NCI-H345 treated with DMSO at 0.1 percent for 48 hours (cell line): ENCODE measurements around the gene HES4.

ENCODE experiments used
- DNase-seq: peaks from one replicate; lab custom pipeline; 2025; ENCODE audit not compliant: unreplicated experiment; lab: John Stamatoyannopoulos, UW

Gene HES4

DNA sequence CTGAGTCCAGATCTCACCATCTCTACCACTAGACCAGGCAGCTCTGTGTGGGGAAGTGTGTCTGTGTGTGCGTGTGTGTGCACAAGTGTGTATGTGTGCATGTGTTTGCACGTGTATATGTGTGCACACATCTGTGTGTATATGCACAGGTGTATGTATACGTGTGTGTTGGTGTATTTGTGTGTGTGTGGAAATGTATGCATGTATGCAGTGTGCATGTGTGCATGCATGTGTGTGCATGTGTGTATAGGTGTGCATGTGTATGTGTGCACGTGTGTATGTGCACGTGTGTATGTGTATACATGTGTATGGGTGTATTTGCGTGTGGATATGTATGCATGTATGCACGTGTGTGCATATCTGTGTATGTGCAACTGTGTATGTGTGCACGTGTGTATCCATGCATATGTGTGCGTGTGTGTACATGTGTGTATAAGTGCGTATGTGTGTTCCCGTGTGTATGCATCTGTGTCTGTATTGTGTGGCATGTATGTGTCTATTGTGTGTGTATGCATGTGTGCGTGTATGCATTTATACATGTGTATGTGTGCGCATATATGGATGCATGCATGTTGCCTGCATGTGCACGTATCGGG is 30.5 kb downstream of the HES4 start:
- DNase-seq, result no peak

GRCh38 chr1:967466-968343 is 32.2 kb downstream of the HES4 start:
- no peak for DNase-seq

DNA sequence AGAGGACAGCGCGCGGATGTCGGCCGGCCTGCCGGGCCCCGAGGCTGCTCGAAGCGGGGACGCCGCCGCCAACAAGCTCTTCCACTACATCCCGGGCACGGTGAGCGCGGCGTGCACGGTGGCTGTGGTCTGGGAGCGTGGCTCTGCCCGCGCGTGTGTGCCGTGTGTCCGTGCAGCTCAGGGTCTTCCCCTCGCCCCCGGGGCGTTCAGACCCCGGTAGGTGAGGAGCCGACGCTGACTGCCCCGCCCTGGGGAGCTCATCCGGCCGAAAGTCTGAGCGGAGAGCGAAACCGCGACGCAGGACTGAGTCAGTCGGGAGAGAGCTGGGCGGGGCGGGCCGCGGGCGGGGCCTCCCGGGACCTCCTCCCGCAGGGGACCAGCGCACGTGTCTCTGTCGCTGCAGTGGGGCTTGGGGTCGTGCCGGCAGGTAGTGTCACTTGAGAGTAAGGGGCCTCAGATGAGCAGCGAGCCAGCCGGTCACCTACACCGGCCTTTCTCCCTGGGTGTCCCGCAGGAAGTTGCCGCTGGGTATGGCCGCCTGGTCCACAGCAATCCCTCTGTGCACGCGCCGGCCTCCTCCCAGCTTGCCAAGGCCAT is 33.1 kb downstream of the HES4 start:
- no peak for DNase-seq

DNA sequence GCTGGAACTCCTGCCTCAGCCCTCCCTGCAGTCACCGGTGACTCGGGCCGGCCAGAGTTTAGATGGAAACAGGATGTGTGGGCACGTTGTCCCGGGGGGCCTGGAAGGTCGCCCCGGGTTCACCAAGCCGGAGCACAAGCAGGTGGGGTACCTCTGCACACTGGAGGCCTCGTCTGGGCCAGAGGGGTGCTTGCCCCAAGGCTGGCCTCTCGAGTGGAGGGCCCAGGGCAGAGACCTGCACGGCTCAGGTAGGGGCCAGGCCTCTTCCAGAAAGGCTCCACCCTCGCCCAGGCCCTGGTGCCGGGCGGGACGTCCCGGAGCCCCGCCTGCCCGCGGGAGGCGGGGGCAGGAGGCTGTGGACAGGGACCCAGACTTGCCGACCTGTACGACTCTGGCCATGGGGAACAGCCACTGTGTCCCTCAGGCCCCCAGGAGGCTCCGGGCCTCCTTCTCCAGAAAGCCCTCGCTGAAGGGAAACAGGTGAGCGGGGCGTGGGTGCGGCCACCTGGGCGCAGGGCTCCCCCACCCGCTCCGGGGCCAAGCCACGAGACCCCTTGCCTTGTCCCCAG is 33.7 kb downstream of the HES4 start, which contains the start of gene PLEKHN1:
PLEKHN1 (plus strand) TSS at position 348 of the 569 bp plus-strand sequence; CDS start at position 398, 50 bp downstream.
- DNase-seq, result no peak

- DNase-seq, result no peak
These were observed 34.3 kb downstream of the HES4 start for GRCh38 chr1:965526-966134.

- no peak for DNase-seq
These were observed 35.0 kb downstream of the HES4 start for GRCh38 chr1:964691-965525.

GRCh38 chr1:963746-964525 is 36.0 kb downstream of the HES4 start:
- DNase-seq, result no peak

DNA sequence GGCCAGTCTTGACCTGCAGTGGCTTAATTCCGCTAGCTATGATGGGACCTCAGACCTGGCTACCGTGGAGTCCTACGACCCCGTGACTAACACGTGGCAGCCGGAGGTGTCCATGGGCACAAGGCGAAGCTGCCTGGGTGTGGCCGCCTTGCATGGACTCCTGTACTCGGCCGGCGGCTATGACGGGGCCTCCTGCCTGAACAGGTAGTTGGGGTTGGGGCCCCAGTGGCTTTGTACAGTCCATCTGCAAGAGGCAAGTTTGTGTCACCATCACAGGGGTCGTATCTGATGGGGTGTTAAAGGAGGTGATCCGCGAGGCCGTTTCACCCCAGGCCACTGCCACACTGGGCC is 36.6 kb downstream of the HES4 start:
- no peak for DNase-seq

DNA sequence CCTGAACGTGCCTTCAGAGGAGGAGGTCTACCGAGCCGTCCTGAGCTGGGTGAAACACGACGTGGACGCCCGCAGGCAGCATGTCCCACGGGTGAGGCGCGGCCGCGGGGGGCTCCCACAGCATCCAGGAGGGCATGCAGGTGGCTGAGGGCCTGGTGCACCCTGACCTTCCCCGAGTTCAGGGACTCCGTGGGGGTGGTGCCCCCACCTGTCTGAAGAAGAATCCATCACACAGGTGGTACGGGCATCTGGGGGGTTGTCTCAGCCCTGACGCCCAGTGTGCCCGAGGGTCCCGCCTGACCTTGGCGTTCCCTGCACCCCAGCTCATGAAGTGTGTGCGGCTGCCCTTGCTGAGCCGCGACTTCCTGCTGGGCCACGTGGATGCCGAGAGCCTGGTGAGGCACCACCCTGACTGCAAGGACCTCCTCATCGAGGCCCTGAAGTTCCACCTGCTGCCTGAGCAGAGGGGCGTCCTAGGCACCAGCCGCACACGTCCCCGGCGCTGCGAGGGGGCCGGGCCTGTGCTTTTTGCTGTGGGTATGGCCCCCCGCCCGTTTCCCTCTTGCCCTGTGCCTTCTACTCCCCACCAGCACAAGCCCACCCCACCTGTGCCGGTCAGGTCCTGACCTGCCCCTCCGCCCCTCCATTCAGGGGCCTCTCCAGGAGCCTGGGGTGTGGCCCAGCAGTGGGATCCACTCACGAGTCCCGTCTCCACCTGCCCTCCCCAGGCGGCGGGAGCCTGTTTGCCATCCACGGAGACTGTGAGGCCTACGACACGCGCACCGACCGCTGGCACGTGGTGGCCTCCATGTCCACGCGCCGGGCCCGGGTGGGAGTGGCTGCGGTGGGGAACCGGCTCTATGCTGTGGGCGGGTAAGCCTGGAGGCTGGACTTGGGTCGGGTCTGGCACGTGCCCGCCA is 37.3 kb downstream of the HES4 start:
- DNase-seq, result no peak

DNA sequence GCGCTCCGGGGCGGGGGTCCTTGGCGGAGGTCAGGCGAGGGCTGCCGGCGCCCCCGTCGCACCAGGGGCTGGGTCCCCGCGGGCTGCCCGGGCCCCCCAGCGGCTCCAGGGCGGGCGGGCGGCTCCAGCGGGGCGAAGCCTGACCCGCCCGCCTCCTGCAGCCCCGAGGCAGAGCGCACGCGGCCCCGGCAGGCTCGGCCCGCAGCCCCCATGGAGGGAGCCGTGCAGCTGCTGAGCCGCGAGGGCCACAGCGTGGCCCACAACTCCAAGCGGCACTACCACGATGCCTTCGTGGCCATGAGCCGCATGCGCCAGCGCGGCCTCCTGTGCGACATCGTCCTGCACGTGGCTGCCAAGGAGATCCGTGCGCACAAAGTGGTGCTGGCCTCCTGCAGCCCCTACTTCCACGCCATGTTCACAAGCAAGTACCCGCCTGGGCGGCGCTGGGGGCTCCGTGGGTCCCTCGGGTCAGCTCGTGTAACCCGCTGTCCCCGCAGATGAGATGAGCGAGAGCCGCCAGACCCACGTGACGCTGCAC is 38.7 kb downstream of the HES4 start:
- no peak for DNase-seq

DNA sequence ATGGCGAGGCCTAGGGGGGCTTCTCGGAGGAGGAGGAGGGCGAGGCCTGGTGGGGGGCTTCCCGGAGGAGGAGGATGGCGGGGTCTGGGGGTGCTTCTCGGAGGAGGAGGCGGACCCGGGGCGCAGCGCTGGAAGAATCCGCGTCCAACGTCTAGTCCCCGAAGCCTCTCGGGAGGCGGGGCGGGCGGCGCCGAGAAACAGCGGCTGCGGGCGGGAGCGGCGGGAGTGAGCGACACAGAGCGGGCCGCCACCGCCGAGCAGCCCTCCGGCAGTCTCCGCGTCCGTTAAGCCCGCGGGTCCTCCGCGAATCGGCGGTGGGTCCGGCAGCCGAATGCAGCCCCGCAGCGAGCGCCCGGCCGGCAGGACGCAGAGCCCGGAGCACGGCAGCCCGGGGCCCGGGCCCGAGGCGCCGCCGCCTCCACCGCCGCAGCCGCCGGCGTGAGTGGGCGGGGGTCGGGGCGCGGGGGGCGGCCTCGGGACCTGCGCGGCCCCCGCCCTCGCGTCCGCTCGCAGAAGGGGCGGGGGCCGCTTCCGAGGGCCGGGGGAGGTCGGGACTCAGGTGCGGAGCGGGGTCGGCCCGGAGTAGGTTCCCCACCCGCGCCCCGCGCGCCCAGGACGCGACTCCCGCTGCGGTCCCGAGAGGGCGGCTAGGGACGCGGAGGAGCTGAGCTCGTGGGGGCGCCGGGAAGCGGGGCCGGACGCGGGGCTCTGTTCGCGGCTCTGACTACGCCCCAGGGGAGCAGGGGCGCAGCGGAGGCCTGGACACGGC is 39.4 kb downstream of the HES4 start, which contains the start of gene KLHL17:
KLHL17 (plus strand) TSS at position 222 of the 769 bp plus-strand sequence; CDS start at position 332, 110 bp downstream.
- no peak for DNase-seq

GRCh38 chr1:959731-960362 is 40.0 kb downstream of the HES4 start:
- no peak for DNase-seq

- DNase-seq, result peak; percentile 70
These were observed 40.8 kb downstream of the HES4 start, which contains the start of gene NOC2L for GRCh38 chr1:958823-959730. NOC2L (minus strand) TSS chr1:959256; CDS start chr1:959240, 16 bp downstream.

- DNase-seq, result no peak
These were observed 43.3 kb downstream of the HES4 start for GRCh38 chr1:956636-957035.

DNA sequence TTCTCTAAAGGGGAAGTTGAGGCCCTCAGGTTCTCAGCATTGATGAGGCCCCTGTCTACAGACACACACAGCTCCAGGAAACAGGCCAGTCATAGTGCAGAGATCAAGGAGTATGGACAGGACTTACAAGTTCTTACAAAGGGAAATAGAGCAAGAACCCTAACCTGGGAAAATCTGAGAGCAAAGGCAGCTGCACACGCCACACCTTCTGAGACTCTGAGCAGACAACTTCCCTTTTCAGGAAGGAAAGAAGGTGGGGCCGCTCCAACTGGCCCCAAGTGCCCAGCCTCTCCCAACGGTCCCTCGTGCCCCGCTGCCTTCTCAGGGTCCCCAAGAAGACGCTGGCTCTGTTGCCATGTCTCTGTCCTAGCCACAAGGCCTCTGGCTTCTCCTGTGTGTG is 44.4 kb downstream of the HES4 start:
- no peak for DNase-seq

- no peak for DNase-seq
These were observed 45.0 kb downstream of the HES4 start for GRCh38 chr1:954927-955326.
